ENCODE measurements around the gene GGTLC1.
"Not testable (repeated sequence)": the region's sequence is repeated elsewhere in the genome, so short reads cannot be mapped to it uniquely, and the experiment has no call there.

The GGTLC1 gene

GRCh38 chr20:23988966-23989365 is 387 bp upstream of the GGTLC1 start:
- not testable (repeated sequence) for H3K27ac ChIP-seq; H3K36me3 ChIP-seq; H3K4me3 ChIP-seq (ENCODE audit: low read depth, low read length); H3K27me3 ChIP-seq (ENCODE audit: insufficient read depth, low read depth, severe bottlenecking); H3K9me3 ChIP-seq (ENCODE audit: severe bottlenecking); DNase-seq

- H3K36me3 ChIP-seq; H3K27me3 ChIP-seq (ENCODE audit: insufficient read depth, low read depth, severe bottlenecking); DNase-seq; H3K4me3 ChIP-seq (ENCODE audit: low read depth, low read length); H3K9me3 ChIP-seq (ENCODE audit: severe bottlenecking); H3K27ac ChIP-seq: not testable (repeated sequence)
These were observed 1.9 kb downstream of the GGTLC1 start for GRCh38 chr20:23986716-23987115.

- not testable (repeated sequence) for H3K9me3 ChIP-seq (ENCODE audit: severe bottlenecking); H3K27me3 ChIP-seq (ENCODE audit: insufficient read depth, low read depth, severe bottlenecking); H3K4me3 ChIP-seq (ENCODE audit: low read depth, low read length); H3K27ac ChIP-seq; DNase-seq; H3K36me3 ChIP-seq
These were observed 2.3 kb downstream of the GGTLC1 start for GRCh38 chr20:23986310-23986709.

GRCh38 chr20:23985790-23986225 is 2.8 kb downstream of the GGTLC1 start:
- H3K4me3 ChIP-seq (ENCODE audit: low read depth, low read length); H3K27me3 ChIP-seq (ENCODE audit: insufficient read depth, low read depth, severe bottlenecking); DNase-seq; H3K36me3 ChIP-seq; H3K9me3 ChIP-seq (ENCODE audit: severe bottlenecking); H3K27ac ChIP-seq: not testable (repeated sequence)

GRCh38 chr20:23985066-23985789 is 3.4 kb downstream of the GGTLC1 start:
- not testable (repeated sequence) for H3K9me3 ChIP-seq (ENCODE audit: severe bottlenecking); H3K4me3 ChIP-seq (ENCODE audit: low read depth, low read length); DNase-seq; H3K36me3 ChIP-seq; H3K27ac ChIP-seq; H3K27me3 ChIP-seq (ENCODE audit: insufficient read depth, low read depth, severe bottlenecking)

GRCh38 chr20:23984476-23985023 is 4.0 kb downstream of the GGTLC1 start:
- not testable (repeated sequence) for DNase-seq; H3K9me3 ChIP-seq (ENCODE audit: severe bottlenecking); H3K36me3 ChIP-seq; H3K27me3 ChIP-seq (ENCODE audit: insufficient read depth, low read depth, severe bottlenecking); H3K27ac ChIP-seq; H3K4me3 ChIP-seq (ENCODE audit: low read depth, low read length)
- 0 out of 2 replicates have a peak, but pooled peaks have one; percentile 10 for TF ChIP-seq CTCF (IDR thresholded peaks at IDR 0.05; ENCODE audit: low read depth, low read length)

GRCh38 chr20:23982112-23983018 is 6.2 kb downstream of the GGTLC1 start:
- H3K9me3 ChIP-seq (ENCODE audit: severe bottlenecking); H3K27ac ChIP-seq; H3K27me3 ChIP-seq (ENCODE audit: insufficient read depth, low read depth, severe bottlenecking); H3K4me3 ChIP-seq (ENCODE audit: low read depth, low read length); H3K36me3 ChIP-seq; DNase-seq: not testable (repeated sequence)

GRCh38 chr20:23981526-23981925 is 7.1 kb downstream of the GGTLC1 start:
- not testable (repeated sequence) for H3K4me3 ChIP-seq (ENCODE audit: low read depth, low read length); H3K27ac ChIP-seq; H3K27me3 ChIP-seq (ENCODE audit: insufficient read depth, low read depth, severe bottlenecking); H3K9me3 ChIP-seq (ENCODE audit: severe bottlenecking); H3K36me3 ChIP-seq; DNase-seq

- DNase-seq; H3K27ac ChIP-seq; H3K27me3 ChIP-seq (ENCODE audit: insufficient read depth, low read depth, severe bottlenecking); H3K36me3 ChIP-seq; H3K9me3 ChIP-seq (ENCODE audit: severe bottlenecking); H3K4me3 ChIP-seq (ENCODE audit: low read depth, low read length): not testable (repeated sequence)
These were observed 7.6 kb downstream of the GGTLC1 start for GRCh38 chr20:23981014-23981413.

GRCh38 chr20:23979899-23980811 is 8.4 kb downstream of the GGTLC1 start:
- not testable (repeated sequence) for H3K27ac ChIP-seq

GRCh38 chr20:23979380-23979779 is 9.2 kb downstream of the GGTLC1 start:
- peak overlapping the region; percentile 44 for H3K27ac ChIP-seq
- not testable (repeated sequence) for H3K9me3 ChIP-seq (ENCODE audit: severe bottlenecking); H3K27me3 ChIP-seq (ENCODE audit: insufficient read depth, low read depth, severe bottlenecking); DNase-seq; H3K4me3 ChIP-seq (ENCODE audit: low read depth, low read length); H3K36me3 ChIP-seq

More at GRCh38 chr20:23979899-23980811, 8.4 kb downstream of the GGTLC1 start:
- H3K4me3 ChIP-seq (ENCODE audit: low read depth, low read length); H3K36me3 ChIP-seq; DNase-seq; H3K27me3 ChIP-seq (ENCODE audit: insufficient read depth, low read depth, severe bottlenecking); H3K9me3 ChIP-seq (ENCODE audit: severe bottlenecking): not testable (repeated sequence)

Data from WERI-Rb-1 (cell line).